Testis (tissue), 2 donors: Measurements from ENCODE around the gene GRIA4.

ENCODE experiments used
- POLR2A ChIP-seq: fragments of 450-650 bp; IDR thresholded peaks from one replicate; pipeline ENCODE4 v1.6.1; 2017; ENCODE audit warnings: antibody characterized with exemption, mild to moderate bottlenecking, moderate library complexity
- TF ChIP-seq, protein P1 (sequence below), 3 experiments: fragments of 450-650 bp in 2 of 3; fragments of 200-600 bp in 1 of 3; sonication (generic) in 1 of 3; IDR thresholded peaks; one replicate each; pipeline ENCODE4 v1.5.1; 2016 to 2019; ENCODE audit warnings: antibody characterized with exemption in 3 of 3, mild to moderate bottlenecking in 2 of 3, moderate library complexity in 1 of 3

DNA sequence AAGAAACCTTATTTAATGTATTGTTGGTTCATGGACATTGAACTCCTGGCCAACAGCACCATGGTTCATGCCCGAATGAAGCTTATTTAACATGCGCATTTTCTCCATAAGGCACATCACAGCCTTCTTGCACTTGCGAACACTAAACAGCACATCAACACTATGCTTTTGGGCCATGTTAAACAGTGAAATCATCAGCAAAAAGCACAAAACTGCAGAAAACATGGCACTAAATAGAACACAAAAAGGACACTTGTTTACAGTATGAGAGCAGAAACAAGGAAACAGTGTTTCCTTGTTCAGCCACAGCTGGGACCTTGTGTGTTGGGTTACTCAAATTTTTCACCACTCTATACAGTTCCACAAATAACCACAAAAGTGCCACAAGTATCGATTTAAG is 289.9 kb downstream of the GRIA4 start:
- TF ChIP-seq, protein P1, sequence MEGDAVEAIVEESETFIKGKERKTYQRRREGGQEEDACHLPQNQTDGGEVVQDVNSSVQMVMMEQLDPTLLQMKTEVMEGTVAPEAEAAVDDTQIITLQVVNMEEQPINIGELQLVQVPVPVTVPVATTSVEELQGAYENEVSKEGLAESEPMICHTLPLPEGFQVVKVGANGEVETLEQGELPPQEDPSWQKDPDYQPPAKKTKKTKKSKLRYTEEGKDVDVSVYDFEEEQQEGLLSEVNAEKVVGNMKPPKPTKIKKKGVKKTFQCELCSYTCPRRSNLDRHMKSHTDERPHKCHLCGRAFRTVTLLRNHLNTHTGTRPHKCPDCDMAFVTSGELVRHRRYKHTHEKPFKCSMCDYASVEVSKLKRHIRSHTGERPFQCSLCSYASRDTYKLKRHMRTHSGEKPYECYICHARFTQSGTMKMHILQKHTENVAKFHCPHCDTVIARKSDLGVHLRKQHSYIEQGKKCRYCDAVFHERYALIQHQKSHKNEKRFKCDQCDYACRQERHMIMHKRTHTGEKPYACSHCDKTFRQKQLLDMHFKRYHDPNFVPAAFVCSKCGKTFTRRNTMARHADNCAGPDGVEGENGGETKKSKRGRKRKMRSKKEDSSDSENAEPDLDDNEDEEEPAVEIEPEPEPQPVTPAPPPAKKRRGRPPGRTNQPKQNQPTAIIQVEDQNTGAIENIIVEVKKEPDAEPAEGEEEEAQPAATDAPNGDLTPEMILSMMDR (IDR thresholded peaks at IDR 0.05), result no peak
- TF ChIP-seq POLR2A, result no peak
